Activated CD8-positive, alpha-beta memory T cell treated with anti-CD3 and anti-CD28 coated beads for 48 hours (primary cell): ENCODE data around the gene CD302.
"Not testable (repeated sequence)": the region's sequence is repeated elsewhere in the genome, so short reads cannot be mapped to it uniquely, and the experiment has no call there.

Source experiments
- DNase-seq, 3 experiments: peaks; one replicate each; pipeline ENCODE4 v3.0.0-alpha.2; 2020; ENCODE audit warnings: low read depth in 2 of 3, low spot score in 2 of 3

CD302 gene

DNA sequence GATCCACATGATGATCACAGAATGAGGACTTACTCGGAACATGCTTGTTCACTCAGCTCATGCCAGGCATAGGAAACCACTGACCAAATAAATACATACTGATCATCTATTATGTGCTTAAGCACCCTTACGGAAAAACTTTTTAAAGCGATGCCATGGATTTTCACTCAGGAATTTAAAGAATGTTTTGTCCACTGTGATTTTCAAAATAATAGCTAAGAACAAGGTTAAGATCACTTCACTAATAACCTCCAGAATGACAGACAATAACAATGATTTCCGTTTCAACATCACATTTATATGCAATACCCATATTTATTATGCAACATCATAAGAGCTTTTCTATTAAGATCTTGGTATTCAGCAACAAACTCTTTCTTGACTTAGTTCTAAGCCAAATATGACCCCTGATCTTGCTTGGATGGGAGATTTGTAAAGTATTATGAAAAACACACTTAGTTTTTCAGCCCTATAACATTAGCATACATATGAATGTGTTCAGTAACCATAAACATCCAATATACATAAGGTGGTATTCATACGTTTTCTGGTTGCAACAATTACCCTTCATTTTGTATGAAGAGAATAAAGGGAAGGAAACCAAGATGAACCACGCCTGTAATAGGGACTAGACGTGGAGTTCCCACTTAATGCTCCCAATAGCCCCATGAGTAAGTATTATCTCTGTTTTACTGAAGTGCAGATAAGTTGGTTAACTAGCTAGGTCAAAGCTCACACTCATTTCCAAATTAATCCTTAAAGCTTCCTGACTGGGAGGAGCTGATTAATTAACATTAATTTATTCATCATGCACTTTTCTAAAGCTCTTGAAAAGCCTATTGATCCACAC lies 1.9 kb downstream of the CD302 start:
- DNase-seq: no peak

DNA sequence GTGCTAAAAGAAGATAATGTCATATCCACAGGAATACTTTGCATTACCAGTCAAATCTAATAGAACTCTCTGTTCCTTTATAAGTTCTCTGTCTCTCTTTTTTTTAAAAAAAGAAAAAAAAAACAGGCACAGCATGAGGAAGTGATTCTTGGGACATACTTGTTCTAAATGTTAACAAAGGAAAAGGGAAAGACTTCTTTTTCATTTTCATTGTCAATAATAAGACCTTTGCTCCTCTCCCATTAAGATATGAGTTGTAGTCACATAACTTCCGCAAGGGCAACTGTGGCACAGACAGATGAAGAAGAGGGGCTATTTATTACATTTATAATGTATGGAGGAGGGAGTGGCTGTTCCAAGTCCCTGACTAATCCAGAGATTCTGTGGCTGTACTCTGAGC lies 4.7 kb downstream of the CD302 start:
- no peak for DNase-seq

DNA sequence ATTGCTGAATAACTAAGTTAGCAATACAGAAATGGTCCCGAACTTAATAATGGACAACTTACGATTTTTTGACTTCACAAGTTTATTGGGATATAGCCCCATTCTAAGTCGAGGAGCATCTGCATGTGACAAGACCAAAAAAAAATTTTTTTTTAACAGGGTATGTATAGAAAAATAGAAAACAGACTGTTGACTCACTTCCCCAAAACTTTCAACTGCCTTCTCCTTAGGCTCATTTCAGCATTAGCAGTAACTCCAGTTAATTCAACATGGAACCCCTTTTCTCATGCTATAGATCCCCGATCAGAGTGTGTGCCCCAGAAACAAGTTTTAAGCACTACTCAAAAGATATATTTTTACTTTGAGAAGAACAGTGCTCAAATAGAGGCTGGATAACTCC lies 5.4 kb downstream of the CD302 start:
- no peak for DNase-seq

DNA sequence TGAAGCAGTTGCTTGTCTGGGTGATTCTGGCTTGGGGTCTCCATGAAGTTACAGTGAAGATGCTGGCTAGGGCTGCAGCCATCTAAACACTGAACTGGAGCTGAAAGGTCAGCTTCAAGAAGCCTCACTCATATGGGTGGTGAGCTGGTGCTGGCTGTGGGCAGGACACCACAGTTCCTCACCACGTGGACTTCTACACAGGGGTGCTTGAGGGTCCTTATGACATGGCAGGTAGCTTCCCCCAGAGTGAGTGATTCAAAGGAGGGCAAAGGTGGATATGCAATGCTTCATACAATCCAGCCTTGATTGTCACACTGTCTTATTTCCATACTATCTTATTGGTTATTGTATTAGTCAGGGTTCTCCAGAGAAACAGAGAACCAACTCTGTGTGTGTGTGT lies 6.0 kb downstream of the CD302 start:
- no peak for DNase-seq

DNA sequence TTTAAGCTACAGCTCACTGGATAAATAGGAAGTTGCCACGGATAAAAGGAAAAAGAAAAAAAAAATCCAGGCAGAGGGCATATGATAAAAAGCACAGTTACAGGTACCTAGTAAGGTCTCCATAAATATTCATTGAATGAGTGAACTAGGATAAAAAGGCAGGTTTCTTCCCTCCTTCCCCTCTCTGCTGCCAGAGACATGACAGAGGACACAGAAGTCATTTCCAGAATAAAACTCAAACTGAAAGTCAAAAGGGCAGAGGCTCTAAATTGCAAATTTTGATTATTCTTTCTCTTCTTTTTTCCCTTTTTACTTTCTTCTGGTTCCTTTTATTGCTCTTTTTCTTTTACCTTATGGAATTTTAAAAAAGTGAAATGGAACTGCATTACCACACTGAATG lies 7.7 kb downstream of the CD302 start:
- no peak for DNase-seq

DNA sequence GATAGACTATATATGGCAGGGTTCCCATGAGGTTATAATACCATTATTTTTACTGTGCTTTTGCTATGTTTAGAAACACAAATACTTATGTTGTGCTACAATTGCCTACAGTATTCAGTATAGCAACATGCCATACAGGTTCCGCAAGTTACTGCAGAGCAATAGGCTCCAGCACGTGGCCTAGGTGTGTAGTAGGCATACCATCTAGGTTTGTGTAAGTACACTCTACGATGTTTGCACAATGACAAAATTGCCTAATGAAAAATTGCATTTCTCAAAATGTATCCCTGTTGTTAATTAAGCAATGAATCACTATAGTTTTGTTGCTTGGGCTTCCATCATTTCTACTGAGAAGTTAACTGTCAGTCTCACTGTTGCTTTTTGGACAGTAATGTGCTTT lies 9.8 kb downstream of the CD302 start:
- DNase-seq: no peak

DNA sequence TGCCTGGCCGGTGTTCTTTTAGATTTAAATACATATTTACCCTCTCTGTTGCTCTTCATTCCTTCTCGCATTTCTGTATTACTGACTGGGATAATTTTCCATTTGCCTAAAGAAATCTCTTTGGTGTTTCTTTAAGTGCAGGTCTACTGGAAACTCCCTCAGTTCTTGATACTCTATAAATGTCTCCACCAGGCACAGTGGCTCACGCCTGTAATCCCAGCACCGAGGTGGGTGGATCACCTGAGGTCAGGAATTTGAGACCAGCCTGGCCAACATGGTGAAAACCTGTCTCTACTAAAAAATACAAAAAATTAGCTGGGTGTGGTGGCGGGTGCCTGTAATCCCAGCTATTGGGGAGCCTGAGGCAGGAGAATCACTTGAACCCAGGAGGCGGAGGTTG lies 10.4 kb downstream of the CD302 start:
- DNase-seq: not testable (repeated sequence)

DNA sequence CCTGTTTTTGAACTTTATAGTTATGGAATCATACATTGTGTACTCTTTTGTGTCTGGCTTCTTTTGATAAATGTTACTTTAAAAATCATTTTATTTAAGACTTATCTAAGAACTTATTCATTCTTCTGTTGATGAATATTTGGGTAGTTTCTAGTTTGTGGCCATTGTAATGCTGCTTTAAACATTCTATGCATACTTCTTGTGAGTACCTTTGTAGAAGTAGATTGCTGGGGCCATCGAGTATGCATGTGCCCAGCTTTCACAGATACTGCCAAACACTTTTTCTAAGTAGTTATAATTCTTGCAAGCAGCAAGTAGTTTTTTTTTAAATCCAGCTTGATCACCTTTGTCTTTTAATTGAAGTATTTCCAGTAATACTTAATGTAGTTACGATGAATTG lies 11.1 kb downstream of the CD302 start:
- no peak for DNase-seq

DNA sequence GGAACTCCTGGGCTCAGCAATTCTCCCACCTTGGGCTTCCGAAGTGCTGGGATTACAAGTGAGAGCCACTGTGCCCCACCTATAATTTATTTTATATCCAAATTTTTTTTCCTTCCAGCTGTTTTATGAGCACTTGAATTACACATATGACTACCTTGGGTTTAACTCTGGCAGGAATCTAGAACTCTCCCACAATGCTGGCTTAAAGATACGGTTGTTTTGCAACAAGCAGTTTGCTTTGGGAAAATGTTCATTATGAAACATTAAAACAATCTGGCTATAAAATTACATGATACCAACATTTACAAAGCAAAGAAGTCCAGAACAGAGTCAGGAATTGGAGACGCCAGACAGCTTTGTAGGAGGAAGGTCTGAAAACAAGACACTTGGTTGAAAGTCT lies 12.8 kb downstream of the CD302 start:
- no peak for DNase-seq

DNA sequence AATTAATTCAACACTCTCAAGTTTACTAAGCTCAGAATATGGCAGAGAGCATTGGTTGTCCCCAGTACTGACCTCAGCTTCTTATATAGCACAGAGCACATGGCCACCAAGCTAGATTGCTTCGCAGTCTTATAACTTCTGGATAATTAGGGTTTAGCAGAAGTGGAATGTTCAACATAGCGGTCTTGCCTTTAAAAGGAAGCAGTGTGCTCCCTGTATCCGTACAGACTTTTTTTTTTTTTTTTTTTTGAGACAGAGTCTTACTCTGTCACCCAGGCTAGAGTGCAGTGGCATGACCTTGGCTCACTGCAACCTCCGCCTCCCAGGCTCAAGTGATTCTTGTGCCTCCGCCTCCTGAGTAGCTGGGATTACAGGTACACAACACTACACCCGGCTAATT lies 13.3 kb downstream of the CD302 start:
- DNase-seq: not testable (repeated sequence)

DNA sequence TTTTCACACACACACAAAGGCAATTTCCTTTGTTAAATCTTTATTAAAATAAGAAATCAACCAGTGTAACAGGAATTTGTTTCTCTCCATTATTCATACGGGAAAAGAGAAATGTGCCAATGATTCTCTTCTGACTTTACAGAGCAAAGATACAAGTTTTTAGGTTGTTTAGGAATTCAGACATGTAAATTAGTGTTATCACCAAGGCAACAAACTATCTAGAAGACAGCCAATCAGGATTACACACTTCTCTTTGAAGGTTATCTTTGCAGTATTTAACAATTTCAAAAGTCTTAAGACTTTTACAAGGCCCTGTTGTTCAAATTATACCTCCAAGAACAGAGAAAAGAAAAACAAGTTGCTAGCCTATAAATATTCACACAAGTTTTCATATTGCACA lies 14.5 kb downstream of the CD302 start:
- DNase-seq: no peak

DNA sequence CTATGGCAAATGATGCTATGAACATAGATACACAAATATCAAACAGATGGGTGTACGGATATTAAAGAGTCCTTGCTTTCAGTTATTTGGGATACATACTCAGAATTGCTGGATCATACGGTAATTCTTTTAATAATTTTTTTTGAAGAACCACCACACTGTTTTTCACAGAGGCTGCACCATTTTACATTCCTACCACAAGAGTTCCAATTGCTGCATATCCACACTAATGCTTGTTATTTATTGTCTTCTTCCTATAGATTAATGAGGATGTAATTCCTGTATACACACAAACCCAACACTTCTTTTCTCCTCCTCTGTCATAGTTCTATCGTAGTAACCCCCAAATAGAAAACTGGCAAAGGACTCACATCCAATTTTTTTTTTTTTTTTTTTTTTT lies 21.7 kb downstream of the CD302 start:
- no peak for DNase-seq

DNA sequence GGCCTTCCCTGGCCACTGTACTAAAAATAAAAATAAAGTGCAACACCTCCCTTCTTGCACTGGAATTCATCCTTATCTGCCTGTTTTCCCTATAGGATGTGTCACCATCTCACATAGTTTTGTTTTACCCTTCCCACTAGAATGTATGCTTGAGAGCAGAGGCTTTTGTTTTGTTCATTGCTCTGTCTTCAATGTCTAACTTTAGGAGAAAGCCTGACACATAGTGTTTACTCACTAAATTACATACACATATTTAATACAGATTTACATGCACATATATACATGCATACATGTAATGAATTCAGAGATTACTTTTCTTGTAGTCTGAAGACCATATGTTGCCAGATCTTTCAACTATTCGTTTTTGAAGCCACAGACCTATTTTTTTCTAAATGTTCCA lies 23.0 kb downstream of the CD302 start:
- no peak for DNase-seq

DNA sequence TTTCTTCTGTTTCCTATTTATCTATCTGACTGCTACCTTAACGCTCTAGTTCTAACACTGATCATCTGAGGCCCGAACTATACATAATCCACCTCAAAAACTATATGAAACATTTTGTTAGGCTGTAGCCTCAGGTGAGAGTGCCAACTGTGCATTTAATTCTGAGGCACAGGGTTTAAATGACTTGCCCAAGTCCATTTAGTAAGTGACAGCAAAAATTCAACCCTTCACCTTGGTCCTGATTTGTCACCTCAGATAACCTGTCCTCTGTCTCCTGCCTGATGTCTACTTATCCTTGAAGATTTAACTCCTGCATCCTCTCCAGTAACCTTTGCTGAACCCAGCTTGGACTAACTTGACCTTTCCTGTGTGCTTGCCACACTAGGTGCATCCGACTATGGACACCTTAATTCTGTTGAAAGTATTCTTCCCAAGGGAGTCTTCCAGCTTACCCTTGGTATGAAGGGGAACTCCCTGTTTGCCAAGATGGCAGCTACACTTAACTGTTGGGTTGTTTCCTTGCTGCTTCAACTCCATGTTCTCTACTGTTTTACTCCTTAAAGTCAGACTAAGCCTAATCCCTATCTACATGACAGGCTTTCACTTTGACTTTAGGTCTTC lies 23.5 kb downstream of the CD302 start:
- no peak for DNase-seq

DNA sequence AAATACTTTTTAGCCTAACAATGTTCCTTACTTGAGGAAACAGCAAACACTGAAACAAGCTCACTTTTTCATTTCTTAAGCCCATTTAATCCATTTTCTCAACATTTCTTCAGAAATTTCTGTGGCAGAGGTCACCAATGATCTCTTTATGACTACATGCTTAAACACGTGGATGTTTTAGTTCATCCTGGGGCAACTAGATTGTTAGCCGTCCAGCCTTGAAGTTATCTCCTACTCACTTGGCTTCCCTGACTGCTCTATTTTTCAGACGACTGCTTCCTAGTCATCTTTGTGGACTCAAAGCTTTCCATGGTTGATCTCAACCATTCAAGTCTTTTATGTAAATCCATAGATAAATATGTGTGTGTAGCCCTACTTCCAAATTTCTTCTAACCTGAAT lies 24.1 kb downstream of the CD302 start:
- DNase-seq: no peak

DNA sequence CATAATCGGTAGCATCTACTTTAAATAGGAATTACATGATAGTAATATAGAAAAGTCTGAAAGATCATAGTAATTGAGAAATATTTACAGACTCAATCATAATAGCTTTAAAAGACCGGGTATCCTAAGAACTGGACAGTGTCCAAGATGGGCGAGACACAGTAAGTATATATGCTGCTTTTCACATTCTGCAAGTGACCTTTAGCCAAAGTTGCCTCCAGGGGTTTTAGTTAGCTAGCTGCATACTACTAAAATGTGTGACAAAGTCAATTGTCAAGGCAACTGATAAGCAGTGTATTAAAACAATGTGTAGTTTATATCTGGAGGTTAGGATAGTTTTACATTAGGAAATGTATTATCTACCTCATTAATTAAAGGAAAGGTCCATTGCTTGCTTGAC lies 24.6 kb downstream of the CD302 start:
- DNase-seq: no peak

DNA sequence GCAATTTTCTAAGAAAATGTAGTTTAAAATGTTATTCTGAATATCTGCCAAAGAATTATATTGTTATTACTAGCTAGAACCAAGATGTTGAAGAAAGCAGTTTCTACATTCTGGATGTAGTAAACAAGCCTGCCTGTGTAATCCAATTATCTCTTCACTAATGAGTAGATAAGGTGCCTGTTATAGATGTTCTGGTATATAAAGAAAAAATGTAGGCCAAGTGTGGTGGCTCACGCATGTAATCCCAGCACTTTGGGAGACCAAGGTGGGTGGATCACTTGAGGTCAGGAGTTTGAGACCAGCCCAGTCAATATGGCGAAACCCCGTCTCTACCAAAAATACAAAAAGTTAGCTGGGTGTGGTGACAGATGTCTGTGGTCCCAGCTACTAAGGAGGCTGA lies 28.9 kb downstream of the CD302 start:
- no peak for DNase-seq

DNA sequence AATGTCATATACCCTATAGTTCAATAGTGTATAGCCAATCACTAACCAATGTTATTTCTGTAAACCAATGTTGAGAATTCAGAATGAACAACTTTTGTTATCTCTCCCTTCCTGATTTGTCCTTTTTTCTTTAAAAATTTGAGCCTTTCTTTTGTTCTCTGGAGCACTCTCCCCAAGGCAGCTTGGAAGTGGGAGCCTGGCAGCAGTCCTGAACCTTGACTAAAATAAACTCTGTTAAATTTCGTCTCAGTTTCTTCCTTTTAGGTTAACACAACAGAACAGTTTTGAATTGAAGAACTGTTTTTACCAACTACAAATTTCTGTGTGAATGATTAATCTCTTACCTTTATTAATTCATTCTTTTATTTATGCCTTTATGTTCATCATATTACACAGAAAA lies 35.9 kb downstream of the CD302 start:
- DNase-seq: no peak

DNA sequence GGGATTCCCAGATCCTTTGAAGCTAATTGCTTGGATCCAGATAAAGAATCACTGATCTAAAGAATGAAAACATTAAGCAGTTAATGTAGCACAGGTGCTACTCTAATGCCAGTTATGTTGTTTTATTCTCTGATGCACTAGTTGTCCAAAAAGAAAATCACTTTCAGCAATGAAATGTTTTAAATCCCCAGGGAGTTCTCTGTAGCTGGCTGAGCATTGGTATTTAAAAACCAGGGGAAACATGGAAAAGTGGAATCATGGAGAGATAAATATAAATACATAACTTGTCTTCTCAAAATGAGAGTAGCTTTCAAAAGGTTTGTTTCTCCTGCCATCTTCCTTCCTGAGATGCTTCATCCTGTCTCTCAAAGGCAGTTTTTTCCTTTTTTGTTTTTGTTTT lies 37.7 kb downstream of the CD302 start:
- no peak for DNase-seq

DNA sequence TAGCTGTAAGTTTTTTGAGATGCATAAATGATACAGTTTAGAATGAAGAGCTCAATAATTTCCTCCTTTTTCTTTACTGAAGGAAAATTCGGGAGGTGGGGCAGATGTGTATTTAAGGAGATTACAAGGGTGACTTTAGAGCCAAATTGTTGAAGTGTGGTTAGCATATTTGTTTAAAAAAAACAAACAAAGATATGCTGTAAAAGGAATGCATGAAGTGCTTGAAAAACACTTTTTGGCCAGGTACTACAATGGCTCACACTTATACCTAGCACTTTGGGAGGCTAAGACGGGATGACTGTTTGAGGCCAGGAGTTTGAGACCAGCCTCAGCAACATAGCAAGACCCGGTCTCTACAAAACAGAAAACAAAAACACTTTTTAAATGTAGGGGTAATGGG lies 38.4 kb downstream of the CD302 start:
- no peak for DNase-seq

DNA sequence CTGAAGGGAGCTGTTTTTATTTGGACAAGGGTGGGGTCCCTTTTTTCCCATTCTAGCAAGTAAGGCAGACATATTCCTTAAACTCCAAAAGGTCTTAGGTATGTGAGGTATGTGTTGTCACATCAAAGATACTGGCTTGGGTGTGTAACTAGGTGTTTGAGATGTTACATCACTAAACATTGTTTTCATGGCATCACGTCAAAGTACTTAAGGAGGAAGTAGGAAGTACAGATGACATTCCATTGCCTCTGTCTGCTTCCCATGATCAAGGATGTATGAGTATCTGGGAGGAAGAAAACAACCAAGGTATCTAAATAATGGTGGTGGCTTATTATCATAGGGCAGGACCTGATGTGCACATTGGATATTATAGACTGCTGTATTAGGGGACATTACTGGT lies 39.3 kb downstream of the CD302 start:
- DNase-seq: no peak

DNA sequence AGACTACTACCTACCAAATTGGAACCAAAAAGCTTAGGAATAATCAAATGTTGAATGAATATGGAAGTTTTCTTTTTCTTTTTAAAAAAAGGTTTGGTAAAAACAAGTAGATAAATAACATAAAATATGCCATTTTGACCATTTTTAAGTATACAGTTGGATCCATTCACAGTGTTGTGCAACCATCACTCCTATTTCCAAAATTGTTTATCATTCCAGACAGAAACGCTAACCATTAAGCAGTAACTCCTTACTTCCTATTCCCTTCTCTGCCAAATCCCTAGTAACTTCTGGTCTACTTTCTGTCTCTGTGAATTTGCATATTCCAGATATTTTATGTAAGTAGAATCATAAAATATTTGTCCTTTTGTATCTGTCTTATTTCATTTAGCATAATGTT lies 39.8 kb downstream of the CD302 start:
- no peak for DNase-seq

DNA sequence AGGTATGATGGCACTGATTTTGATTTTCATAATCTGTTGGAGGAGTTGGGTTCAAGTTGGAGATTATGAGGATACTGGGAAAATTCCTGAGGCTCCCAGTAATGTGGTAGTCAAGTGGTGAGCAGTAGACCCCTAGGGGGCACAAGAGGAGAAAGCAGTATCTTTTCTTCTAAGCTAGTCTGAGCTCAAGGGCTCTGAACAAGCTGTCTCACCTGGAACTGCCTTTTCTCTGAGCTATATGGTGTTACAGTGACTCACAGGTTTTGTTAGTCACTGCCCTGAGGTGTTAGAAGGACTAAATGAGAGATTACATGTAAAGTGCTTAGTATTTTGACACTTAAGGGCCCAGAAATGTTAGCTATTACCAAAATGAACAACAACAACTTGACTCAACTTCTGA lies 42.2 kb downstream of the CD302 start:
- DNase-seq: no peak
